Right atrium auricular region (tissue), 2 donors: ENCODE measurements around the gene VAV3. TPM values are rescaled to one million over a fixed set of nuclear protein-coding genes. Genes with fewer than 3 reads are reported as not detected.

Experiments used
- DNase-seq: peaks from one replicate; pipeline ENCODE4 v3.0.0-alpha.2; 2019; ENCODE audit warnings: low spot score
- H3K27ac ChIP-seq, 2 donors: fragments of 200-600 bp; sonication (generic); 1 replicate in 1 of 2; 2 replicates in 1 of 2; pipeline ENCODE4 v1.5.1; 2016 to 2019
- H3K27me3 ChIP-seq, 2 donors: fragments of 200-600 bp; sonication (generic); one replicate each; pipeline versions ENCODE4 v1.5.1 to v1.6.0; 2017 to 2019
- H3K36me3 ChIP-seq: fragments of 200-600 bp; sonication (generic); one replicate; pipeline ENCODE4 v1.5.1; 2016
- H3K4me1 ChIP-seq, 2 donors: fragments of 200-600 bp; sonication (generic); one replicate each; pipeline versions ENCODE4 v1.5.1 to v1.6.0; 2017 to 2019
- H3K4me3 ChIP-seq, 2 donors: fragments of 200-600 bp; sonication (generic); 1 replicate in 1 of 2; 2 replicates in 1 of 2; pipeline ENCODE4 v1.5.1; 2017 to 2019; ENCODE audit warnings: mild to moderate bottlenecking in 1 of 2, moderate library complexity in 1 of 2
- H3K9me3 ChIP-seq, 2 donors: fragments of 200-600 bp; sonication (generic); one replicate each; pipeline ENCODE4 v1.5.1; 2019
- CTCF ChIP-seq, 2 donors: fragments of 200-600 bp; sonication (generic); IDR thresholded peaks; one replicate each; pipeline ENCODE4 v1.5.1; 2019; ENCODE audit warnings: antibody characterized with exemption in 2 of 2
- total RNA-seq, 2 donors: library from RNA; depleted of rRNA; stranded (reverse); fragments of >200 nt; gene quantifications; one replicate each; pipeline ENCODE4 v1.1.0, GENCODE V29; 2016

The VAV3 gene
- total RNA-seq, 2 donors from 2014 or later, result 2.0 to 2.8 TPM

GRCh38 chr1:107776900-107777663 is 187.9 kb downstream of the VAV3 start:
- no peak overlapping the region for H3K27ac ChIP-seq
- no peak for DNase-seq
- no peaks in the 10 kb centered on the region for H3K9me3 ChIP-seq
- no peaks in the 10 kb centered on the region for H3K27me3 ChIP-seq
- H3K4me3 ChIP-seq, result no peak overlapping the region
- no peak for TF ChIP-seq CTCF (IDR thresholded peaks at IDR 0.05)
- peaks cover 0 to 4% of the 10 kb centered on the region in 2 donors for H3K4me1 ChIP-seq
- H3K36me3 ChIP-seq, result no peaks in the 10 kb centered on the region

- no peaks in the 10 kb centered on the region for H3K27me3 ChIP-seq
- H3K36me3 ChIP-seq, result no peaks in the 10 kb centered on the region
- no peak for TF ChIP-seq CTCF (IDR thresholded peaks at IDR 0.05)
- DNase-seq, result no peak
- no peaks in the 10 kb centered on the region for H3K4me1 ChIP-seq
- no peak overlapping the region for H3K4me3 ChIP-seq
- H3K27ac ChIP-seq, result no peak overlapping the region
- no peaks in the 10 kb centered on the region for H3K9me3 ChIP-seq
These were observed 193.6 kb downstream of the VAV3 start for GRCh38 chr1:107771377-107771776.

GRCh38 chr1:107767156-107767582 is 197.8 kb downstream of the VAV3 start:
- peak overlapping the region in 1 of 2 donors; percentile 33 for H3K27ac ChIP-seq
- TF ChIP-seq CTCF (IDR thresholded peaks at IDR 0.05), result no peak
- H3K9me3 ChIP-seq, result no peaks in the 10 kb centered on the region
- no peaks in the 10 kb centered on the region for H3K27me3 ChIP-seq
- H3K36me3 ChIP-seq, result no peaks in the 10 kb centered on the region
- H3K4me1 ChIP-seq, result no peaks in the 10 kb centered on the region
- H3K4me3 ChIP-seq, result no peak overlapping the region
- DNase-seq, result no peak

- peak overlapping the region in 1 of 2 donors; percentile 33 for H3K27ac ChIP-seq
- H3K4me1 ChIP-seq, result no peaks in the 10 kb centered on the region
- H3K36me3 ChIP-seq, result no peaks in the 10 kb centered on the region
- no peak for TF ChIP-seq CTCF (IDR thresholded peaks at IDR 0.05)
- DNase-seq, result no peak
- no peak overlapping the region for H3K4me3 ChIP-seq
- no peaks in the 10 kb centered on the region for H3K9me3 ChIP-seq
- H3K27me3 ChIP-seq, result no peaks in the 10 kb centered on the region
These were observed 198.4 kb downstream of the VAV3 start for GRCh38 chr1:107766533-107766932.

GRCh38 chr1:107762751-107763390 is 202.1 kb downstream of the VAV3 start:
- H3K4me1 ChIP-seq, result no peaks in the 10 kb centered on the region
- DNase-seq, result no peak
- H3K4me3 ChIP-seq, result no peak overlapping the region
- H3K9me3 ChIP-seq, result no peaks in the 10 kb centered on the region
- no peak for TF ChIP-seq CTCF (IDR thresholded peaks at IDR 0.05)
- H3K36me3 ChIP-seq, result no peaks in the 10 kb centered on the region
- H3K27me3 ChIP-seq, result no peaks in the 10 kb centered on the region
- H3K27ac ChIP-seq, result no peak overlapping the region
